ENCODE measurements around the gene ARHGAP36. TPM values are rescaled to one million over a fixed set of nuclear protein-coding genes. Genes with fewer than 3 reads are reported as not detected.
A peak's percentile ranks its signal among the peaks of the same experiment; 100 is the strongest.

ARHGAP36 gene
- 0.13 and 0.37 TPM in 2 replicates for total RNA-seq (2021)
- long read RNA-seq, partial matches to known transcripts = 2 of 3 reads
- long read RNA-seq, other reads (novel, unspliced or antisense) = 1 of 3 reads

DNA sequence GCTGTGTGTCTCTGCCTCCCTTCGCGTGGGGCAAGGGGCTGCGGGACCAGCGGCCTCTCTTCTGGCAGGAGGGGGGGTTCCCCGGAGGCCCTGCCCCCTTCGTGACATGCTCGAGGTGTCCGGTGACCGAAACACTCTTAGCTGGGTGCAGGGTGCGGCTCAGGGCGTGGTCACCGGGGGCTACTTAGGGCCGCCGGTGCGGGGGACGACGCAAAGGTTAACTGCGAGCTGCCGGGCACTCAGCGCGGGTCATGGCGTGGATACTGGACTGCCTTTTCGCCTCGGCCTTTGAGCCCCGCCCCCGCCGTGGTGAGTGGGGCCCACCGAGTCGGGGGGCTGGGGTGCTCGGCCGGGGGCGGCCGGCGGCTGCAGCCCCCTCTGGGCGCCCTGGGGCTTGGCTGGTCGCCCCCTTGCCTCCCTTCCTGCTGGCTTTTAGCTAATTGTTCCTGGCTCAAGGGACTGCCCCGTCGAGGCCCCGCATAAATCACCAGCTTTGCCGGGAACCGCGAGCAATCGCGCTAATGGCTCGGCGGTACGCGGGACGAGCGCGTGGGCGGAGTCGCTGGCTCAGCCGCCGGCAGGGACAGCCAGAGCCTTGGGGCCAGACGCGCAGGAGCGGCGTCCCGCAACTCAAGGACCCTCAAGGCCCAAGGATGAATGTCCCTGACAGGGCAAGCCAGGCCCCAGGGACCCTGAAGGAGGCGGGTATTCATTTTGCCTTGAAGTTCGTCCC is at the start of gene ARHGAP36:
TSS of gene ARHGAP36 (plus strand) at position 211 of the 733 bp plus-strand sequence. CDS start 23,320 bp downstream, outside the sequence.
- Histone ChIP-seq H3K18ac (ENCODE audit: insufficient read length, low read depth, low read length) (no peak within 1 kb of the TSS), H3K4me1 (ENCODE audit: insufficient read depth, low read length) (peaks cover 5% of the 10 kb centered on the region; the same call in 1 of the 2 replicates), H3K79me1 (ENCODE audit: insufficient read depth, low read depth, low read length, poor library complexity, severe bottlenecking) (no peaks in the 10 kb centered on the region), H3K14ac (ENCODE audit: insufficient read depth, low read length) (peak within 1 kb of the TSS; percentile 30; the same call in 1 of the 2 replicates), H3K23ac (ENCODE audit: insufficient read length, low read depth, low read length) (no peak within 1 kb of the TSS), H3K79me2 (ENCODE audit: insufficient read depth, low read length) (no peaks in the 10 kb centered on the region), H4K20me1 (ENCODE audit: control insufficient read depth, insufficient read depth, insufficient read length) (no peaks in the 10 kb centered on the region), H2BK20ac (ENCODE audit: low read depth, low read length, poor library complexity, severe bottlenecking) (no peak within 1 kb of the TSS), H3K27me3 (ENCODE audit: insufficient read depth, low read length) (peaks cover 27% of the 10 kb centered on the region; the same call in 1 of the 2 replicates), H2AK5ac (ENCODE audit: insufficient read length, low read length) (no peak within 1 kb of the TSS), H2BK5ac (ENCODE audit: insufficient read length, low read length) (no peak within 1 kb of the TSS), H3K4me2 (ENCODE audit: insufficient read depth, insufficient read length, low read length) (peak within 1 kb of the TSS; percentile 71), H4K8ac (replicated peaks; ENCODE audit: insufficient read length, low read depth, low read length) (no peak within 1 kb of the TSS), H3K56ac (ENCODE audit: insufficient read length, low read depth, low read length) (no peak within 1 kb of the TSS), H3K23me2 (ENCODE audit: insufficient read length, low read depth, low read length, poor library complexity, severe bottlenecking) (peaks cover 6% of the 10 kb centered on the region), H2BK15ac (ENCODE audit: low read depth, low read length) (no peak within 1 kb of the TSS), H3K9ac (ENCODE audit: extremely low read depth, insufficient read length, low read length) (no peak within 1 kb of the TSS), H3K9me3 (ENCODE audit: control insufficient read depth, low read depth, low read length) (no peaks in the 10 kb centered on the region), H2BK12ac (ENCODE audit: insufficient read length, low read depth, low read length) (no peak within 1 kb of the TSS), H2AFZ (ENCODE audit: low read length) (no peak within 1 kb of the TSS), H4K91ac (ENCODE audit: insufficient read length, low read depth, low read length) (no peak within 1 kb of the TSS), H3T11ph (ENCODE audit: low read length) (no peak within 1 kb of the TSS), H2BK120ac (ENCODE audit: low read depth, low read length, poor library complexity, severe bottlenecking) (no peak within 1 kb of the TSS), H3K27ac (ENCODE audit: insufficient read length, low read depth, low read length) (no peak within 1 kb of the TSS), H3K4ac (ENCODE audit: low read depth, low read length) (no peak within 1 kb of the TSS), H4K5ac (ENCODE audit: insufficient read length, low read depth, low read length) (no peak within 1 kb of the TSS)
- Mint-ChIP-seq H3K4me3 (peak within 1 kb of the TSS; percentile 61 to 77), H3K36me3 (ENCODE audit: insufficient read depth in 1 of 3, low read depth in 3 of 3) (no peaks in the 10 kb centered on the region), H3K27ac (no peak within 1 kb of the TSS; a peak in 1 of 7 replicates), H3K4me1 (peaks cover 26 to 33% of the 10 kb centered on the region in 2 experiments), H3K27me3 (ENCODE audit: low read depth) (peaks cover 92% of the 10 kb centered on the region), H3K9me3 (no peaks in the 10 kb centered on the region)
- no peak for TF ChIP-seq CTCF (conservative IDR thresholded peaks at IDR 0.05)
- peak; percentile 33 for DNase-seq
- no CpG with 5 or more reads among the region's 62 CpGs for WGBS (ENCODE audit: extremely low coverage, insufficient read length, low lambda C conversion rate)
